ENCODE measurements around the gene GALNT10.

DNA sequence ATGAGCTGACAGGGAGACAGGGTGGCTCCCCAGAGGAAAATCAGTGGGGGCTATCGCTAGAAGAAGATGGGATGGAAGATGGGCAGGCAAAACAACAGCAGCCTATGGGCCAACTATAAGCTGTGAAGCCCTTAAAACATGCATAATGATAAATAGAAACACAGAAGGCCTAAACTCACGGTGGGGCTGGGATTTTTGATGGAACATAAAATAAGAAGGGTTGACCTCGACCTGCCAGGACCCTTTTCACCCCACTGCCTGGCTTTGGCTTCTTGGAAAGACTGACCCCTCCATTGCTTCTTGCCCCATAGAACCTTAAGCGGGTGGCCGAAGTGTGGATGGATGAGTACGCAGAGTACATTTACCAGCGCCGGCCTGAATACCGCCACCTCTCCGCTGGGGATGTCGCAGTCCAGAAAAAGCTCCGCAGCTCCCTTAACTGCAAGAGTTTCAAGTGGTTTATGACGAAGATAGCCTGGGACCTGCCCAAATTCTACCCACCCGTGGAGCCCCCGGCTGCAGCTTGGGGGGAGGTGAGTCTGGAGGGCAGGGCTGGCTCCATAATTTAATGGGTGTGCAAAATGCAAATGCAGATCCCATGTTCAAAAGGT lies 218.8 kb downstream of the GALNT10 start:
- no peak for TF ChIP-seq GATA2 (IDR thresholded peaks at IDR 0.05; ENCODE audit: low read depth, low read length)
- TF ChIP-seq GATA3 (IDR thresholded peaks at IDR 0.05; ENCODE audit: low read depth, low read length): no peak
